Panc1 (cell line): ENCODE results near the gene GIPC3. TPM values are rescaled to one million over a fixed set of nuclear protein-coding genes. Genes with fewer than 3 reads are reported as not detected.

Experiments used
- ATAC-seq: fragments of 200-7000 bp; cut with Tn5 transposase; 2 replicates; pipeline ENCODE4 v1.9.1; 2020; ENCODE audit warnings: mild to moderate bottlenecking, moderate library complexity
- BruUV-seq: library from RNA; stranded (reverse); fragments of 400-500 nt; replicated peaks from 2 replicates; lab custom pipeline; 2021; lab: Mats Ljungman, UMichigan
- CTCF ChIA-PET: fragments of 300-600 bp; sonication (Branson Sonifier 250); formaldehyde crosslinking; loops from one replicate; lab custom pipeline; 2022; ENCODE audit warnings: antibody characterized with exemption; lab: Charles Lee
- POLR2A ChIA-PET: fragments of 300-600 bp; sonication (Branson Sonifier 250); formaldehyde crosslinking; loops from one replicate; lab custom pipeline; 2022; ENCODE audit warnings: antibody characterized with exemption; lab: Charles Lee
- DNase-seq: peaks from one replicate; pipeline ENCODE4 v3.0.0-alpha.2; 2010; ENCODE audit warnings: low read depth, low spot score
- H3K27ac ChIP-seq: 2 replicates; pipeline ENCODE4 v1.5.1; 2011; ENCODE audit warnings: mild to moderate bottlenecking, low read length, inconsistent platforms
- H3K27me3 ChIP-seq: fragments of 200-500 bp; sonication (Bioruptor generic); 2 replicates; pipeline ENCODE4 v1.6.0; 2014; ENCODE audit warnings: low read length, inconsistent platforms; ENCODE audit not compliant: control insufficient read depth, insufficient read depth
- H3K36me3 ChIP-seq: fragments of 200-500 bp; sonication (Bioruptor generic); 2 replicates; pipeline ENCODE4 v1.5.1; 2014; ENCODE audit warnings: inconsistent platforms, mild to moderate bottlenecking, low read length, moderate library complexity; ENCODE audit not compliant: control insufficient read depth, insufficient read depth
- H3K4me1 ChIP-seq: 2 replicates; pipeline ENCODE4 v1.5.1; 2011; ENCODE audit warnings: inconsistent platforms, mild to moderate bottlenecking, low read length, moderate library complexity; ENCODE audit not compliant: control insufficient read depth, insufficient read depth
- H3K4me3 ChIP-seq, 2 experiments: 2 replicates each; pipeline ENCODE4 v1.5.1; 2011 to 2012; ENCODE audit warnings: low read depth in 2 of 2, low read length in 2 of 2, mild to moderate bottlenecking in 2 of 2, inconsistent platforms in 1 of 2, moderate library complexity in 1 of 2
- H3K9me3 ChIP-seq: fragments of 200-500 bp; sonication (Bioruptor generic); 2 replicates; pipeline ENCODE4 v1.5.1; 2014; ENCODE audit warnings: low read depth, mild to moderate bottlenecking, inconsistent platforms, low read length, moderate library complexity; ENCODE audit not compliant: control insufficient read depth, insufficient read depth
- POLR2AphosphoS5 ChIP-seq: IDR thresholded peaks from 2 replicates; pipeline ENCODE4 v1.6.1; 2012; ENCODE audit warnings: mild to moderate bottlenecking, low read depth, low read length, moderate library complexity
- SIN3A ChIP-seq: IDR thresholded peaks from 2 replicates; pipeline ENCODE4 v1.6.1; 2012; ENCODE audit warnings: low read depth, mild to moderate bottlenecking, low read length, moderate library complexity, borderline replicate concordance; ENCODE audit not compliant: insufficient read depth
- TCF7L2 ChIP-seq: IDR thresholded peaks from 2 replicates; pipeline ENCODE4 v1.6.1; 2011; ENCODE audit warnings: mild to moderate bottlenecking, low read depth, low read length, inconsistent platforms
- in situ Hi-C: cut with HindIII; loops from 2 replicates; pipeline ENCODE4 v1.10.0; 2016; ENCODE audit warnings: low sequenced_read_pairs, low pct_unique_long_range_greater_than_20kb
- intact Hi-C: fragments of 100-400 bp; cut with micrococcal nuclease; formaldehyde crosslinking; loops from one replicate; pipeline ENCODE4 v1.10.0; 2022; ENCODE audit not compliant: unreplicated experiment
- total RNA-seq: library from RNA; stranded (reverse); gene quantifications from one replicate; pipeline ENCODE4 v1.2.1, GENCODE V29; 2021; ENCODE audit not compliant: unreplicated experiment
- TF ChIP-seq, protein P1 (sequence below): fragments of 450-650 bp; IDR thresholded peaks from 2 replicates; pipeline ENCODE4 v1.5.1; 2017; ENCODE audit warnings: mild to moderate bottlenecking
- TF ChIP-seq, protein P2 (sequence below), 2 experiments: IDR thresholded peaks; 2 replicates each; pipeline ENCODE4 v1.6.1; 2011 to 2012; ENCODE audit warnings: low read depth in 2 of 2, control low read depth in 1 of 2, low read length in 1 of 2, mild to moderate bottlenecking in 1 of 2, moderate library complexity in 1 of 2; ENCODE audit not compliant: insufficient read depth in 1 of 2

GIPC3 gene
- total RNA-seq, 1 experiment from 2014 or later = 0.92 TPM

DNA sequence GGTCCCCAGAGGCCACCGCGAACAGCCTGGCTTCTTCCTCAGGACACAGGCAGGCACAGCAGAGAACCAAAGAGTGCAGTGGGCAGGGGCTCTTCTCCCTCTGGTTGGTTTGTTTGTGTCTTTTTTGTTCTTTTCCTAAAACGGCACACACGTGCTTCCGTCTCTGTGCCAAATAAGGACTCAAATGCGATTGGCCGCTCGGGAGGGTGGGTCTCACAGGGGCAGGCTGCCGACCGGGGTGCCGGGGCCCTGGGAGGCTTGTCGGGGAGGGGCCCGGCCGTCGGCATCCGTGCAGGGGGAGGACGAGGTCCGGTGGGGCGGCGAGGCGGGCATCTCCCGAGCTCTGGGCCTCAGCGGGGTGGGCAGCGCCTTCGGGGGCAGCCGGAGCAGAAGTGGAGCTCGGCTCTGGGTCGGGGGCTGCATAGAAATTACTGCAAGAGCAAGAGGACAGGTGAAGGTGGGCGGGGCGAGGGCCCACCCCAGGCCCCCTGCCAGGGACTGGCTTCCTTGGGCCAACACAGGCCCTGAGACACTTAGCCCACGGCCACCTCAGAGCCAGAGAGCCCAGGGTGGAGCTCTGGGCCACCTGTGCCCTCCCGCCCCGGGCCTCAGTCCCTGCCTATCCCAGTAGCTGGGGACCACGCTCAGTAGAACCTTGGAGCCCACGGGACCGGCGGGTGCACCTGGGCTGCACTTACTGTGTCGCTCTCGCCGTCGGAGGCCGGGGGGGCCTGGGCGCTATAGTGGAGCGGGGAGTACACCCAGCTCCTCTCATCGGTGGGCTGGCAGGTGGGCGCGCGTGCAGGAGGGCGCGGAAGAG, 47.7 kb downstream of the GIPC3 start:
- no peak overlapping the region for H3K27ac ChIP-seq
- no peaks in the 10 kb centered on the region for H3K4me1 ChIP-seq
- POLR2A ChIA-PET = no interaction called here
- in situ Hi-C loops = no loop called here
- ATAC-seq = no peak
- intact Hi-C loops = no loop called here
- TF ChIP-seq POLR2AphosphoS5 (no peak), TCF7L2 (no peak)
- TF ChIP-seq, protein P1, sequence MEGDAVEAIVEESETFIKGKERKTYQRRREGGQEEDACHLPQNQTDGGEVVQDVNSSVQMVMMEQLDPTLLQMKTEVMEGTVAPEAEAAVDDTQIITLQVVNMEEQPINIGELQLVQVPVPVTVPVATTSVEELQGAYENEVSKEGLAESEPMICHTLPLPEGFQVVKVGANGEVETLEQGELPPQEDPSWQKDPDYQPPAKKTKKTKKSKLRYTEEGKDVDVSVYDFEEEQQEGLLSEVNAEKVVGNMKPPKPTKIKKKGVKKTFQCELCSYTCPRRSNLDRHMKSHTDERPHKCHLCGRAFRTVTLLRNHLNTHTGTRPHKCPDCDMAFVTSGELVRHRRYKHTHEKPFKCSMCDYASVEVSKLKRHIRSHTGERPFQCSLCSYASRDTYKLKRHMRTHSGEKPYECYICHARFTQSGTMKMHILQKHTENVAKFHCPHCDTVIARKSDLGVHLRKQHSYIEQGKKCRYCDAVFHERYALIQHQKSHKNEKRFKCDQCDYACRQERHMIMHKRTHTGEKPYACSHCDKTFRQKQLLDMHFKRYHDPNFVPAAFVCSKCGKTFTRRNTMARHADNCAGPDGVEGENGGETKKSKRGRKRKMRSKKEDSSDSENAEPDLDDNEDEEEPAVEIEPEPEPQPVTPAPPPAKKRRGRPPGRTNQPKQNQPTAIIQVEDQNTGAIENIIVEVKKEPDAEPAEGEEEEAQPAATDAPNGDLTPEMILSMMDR = no peak
- TF ChIP-seq, protein P2, sequence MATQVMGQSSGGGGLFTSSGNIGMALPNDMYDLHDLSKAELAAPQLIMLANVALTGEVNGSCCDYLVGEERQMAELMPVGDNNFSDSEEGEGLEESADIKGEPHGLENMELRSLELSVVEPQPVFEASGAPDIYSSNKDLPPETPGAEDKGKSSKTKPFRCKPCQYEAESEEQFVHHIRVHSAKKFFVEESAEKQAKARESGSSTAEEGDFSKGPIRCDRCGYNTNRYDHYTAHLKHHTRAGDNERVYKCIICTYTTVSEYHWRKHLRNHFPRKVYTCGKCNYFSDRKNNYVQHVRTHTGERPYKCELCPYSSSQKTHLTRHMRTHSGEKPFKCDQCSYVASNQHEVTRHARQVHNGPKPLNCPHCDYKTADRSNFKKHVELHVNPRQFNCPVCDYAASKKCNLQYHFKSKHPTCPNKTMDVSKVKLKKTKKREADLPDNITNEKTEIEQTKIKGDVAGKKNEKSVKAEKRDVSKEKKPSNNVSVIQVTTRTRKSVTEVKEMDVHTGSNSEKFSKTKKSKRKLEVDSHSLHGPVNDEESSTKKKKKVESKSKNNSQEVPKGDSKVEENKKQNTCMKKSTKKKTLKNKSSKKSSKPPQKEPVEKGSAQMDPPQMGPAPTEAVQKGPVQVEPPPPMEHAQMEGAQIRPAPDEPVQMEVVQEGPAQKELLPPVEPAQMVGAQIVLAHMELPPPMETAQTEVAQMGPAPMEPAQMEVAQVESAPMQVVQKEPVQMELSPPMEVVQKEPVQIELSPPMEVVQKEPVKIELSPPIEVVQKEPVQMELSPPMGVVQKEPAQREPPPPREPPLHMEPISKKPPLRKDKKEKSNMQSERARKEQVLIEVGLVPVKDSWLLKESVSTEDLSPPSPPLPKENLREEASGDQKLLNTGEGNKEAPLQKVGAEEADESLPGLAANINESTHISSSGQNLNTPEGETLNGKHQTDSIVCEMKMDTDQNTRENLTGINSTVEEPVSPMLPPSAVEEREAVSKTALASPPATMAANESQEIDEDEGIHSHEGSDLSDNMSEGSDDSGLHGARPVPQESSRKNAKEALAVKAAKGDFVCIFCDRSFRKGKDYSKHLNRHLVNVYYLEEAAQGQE (IDR thresholded peaks at IDR 0.05; ENCODE audit: insufficient read depth in 1 of 2, low read depth in 2 of 2, low read length in 1 of 2) = no peak
- H3K36me3 ChIP-seq = no peaks in the 10 kb centered on the region
- H3K4me3 ChIP-seq = no peak overlapping the region
- DNase-seq = no peak
- no TSS peak for BruUV-seq
- no peaks in the 10 kb centered on the region for H3K9me3 ChIP-seq
- no peaks in the 10 kb centered on the region for H3K27me3 ChIP-seq
- CTCF ChIA-PET = no interaction called here

DNA sequence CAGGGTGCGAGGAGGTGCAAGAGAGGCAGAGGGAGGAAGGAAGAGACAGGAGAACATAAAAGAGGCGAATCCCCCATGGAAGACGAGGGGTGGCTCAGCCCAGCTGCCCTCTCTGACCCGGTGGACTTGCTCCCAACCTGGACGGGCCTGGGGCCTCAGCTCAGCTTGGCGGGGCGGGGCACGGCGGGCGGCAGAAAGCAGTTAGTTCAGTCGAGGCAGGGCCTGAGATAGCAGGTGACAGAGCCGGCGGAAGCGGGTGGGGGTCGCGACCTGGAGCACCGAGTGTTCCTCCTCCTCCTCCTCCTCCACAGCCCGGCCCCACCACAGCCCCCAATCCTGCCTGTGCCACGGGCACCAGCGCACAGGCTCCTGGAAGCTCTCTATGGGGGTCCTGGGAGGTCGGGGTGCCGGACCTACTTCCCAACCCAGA, 48.3 kb downstream of the GIPC3 start:
- DNase-seq = no peak
- Histone ChIP-seq H3K4me3 (no peak overlapping the region), H3K9me3 (no peaks in the 10 kb centered on the region), H3K27me3 (no peaks in the 10 kb centered on the region), H3K27ac (no peak overlapping the region), H3K36me3 (no peaks in the 10 kb centered on the region), H3K4me1 (no peaks in the 10 kb centered on the region)
- no peak for ATAC-seq
- POLR2A ChIA-PET = no interaction called here
- no TSS peak for BruUV-seq
- CTCF ChIA-PET = no interaction called here
- intact Hi-C loops (no loop called here), in situ Hi-C loops (no loop called here)
- TF ChIP-seq TCF7L2 = no peak

DNA sequence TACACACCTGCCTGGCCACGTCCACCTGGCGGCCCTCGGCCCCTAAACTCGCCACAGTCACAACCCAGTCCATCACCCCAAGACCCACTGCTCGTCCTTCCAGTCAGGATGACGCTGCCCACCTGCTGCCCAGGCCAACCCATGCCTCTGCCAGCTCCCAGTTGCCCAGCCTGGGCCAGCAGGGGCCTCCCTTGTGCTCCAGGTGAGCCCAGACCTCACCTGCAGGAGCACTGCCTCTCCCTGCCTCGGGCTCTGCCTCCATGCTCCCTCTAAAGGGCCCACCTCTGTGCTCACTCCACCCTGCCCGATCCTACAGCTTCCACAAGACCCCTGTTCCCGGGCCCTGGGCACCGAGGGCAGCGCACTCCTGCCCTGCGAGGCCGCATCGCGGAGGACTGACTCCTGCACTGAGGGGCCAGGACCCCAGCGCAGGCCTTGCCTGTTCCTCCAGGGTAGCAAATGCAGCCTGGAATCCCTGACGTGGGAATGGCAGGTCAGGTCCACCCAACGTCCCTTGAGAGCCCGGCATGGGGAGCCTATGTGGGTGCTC, 49.3 kb downstream of the GIPC3 start:
- TF ChIP-seq, protein P1 = no peak
- TF ChIP-seq, protein P2 (IDR thresholded peaks at IDR 0.05; ENCODE audit: insufficient read depth in 1 of 2, low read depth in 2 of 2, low read length in 1 of 2) = no peak
- no peak for TF ChIP-seq POLR2AphosphoS5
- no peak for TF ChIP-seq TCF7L2
- TF ChIP-seq SIN3A = no peak
- intact Hi-C loops = no loop called here
- no peaks in the 10 kb centered on the region for H3K27me3 ChIP-seq
- no peaks in the 10 kb centered on the region for H3K4me1 ChIP-seq
- ATAC-seq (no peak), DNase-seq (no peak)
- BruUV-seq = no TSS peak
- ChIA-PET CTCF (no interaction called here), POLR2A (no interaction called here)
- in situ Hi-C loops = no loop called here
- H3K27ac ChIP-seq = no peak overlapping the region
- H3K9me3 ChIP-seq = no peaks in the 10 kb centered on the region
- no peak overlapping the region for H3K4me3 ChIP-seq
- no peaks in the 10 kb centered on the region for H3K36me3 ChIP-seq
